ENCODE data around the gene PLCD3. TPM values are rescaled to one million over a fixed set of nuclear protein-coding genes. Genes with fewer than 3 reads are reported as not detected.

Gene PLCD3
- total and polyA plus RNA-seq, 9 of the 15 experiments (the other 6 are each of a cell fraction or from before 2014, with no cell fraction given), result 0.20 to 22.6 (median 7.5) TPM

- TF ChIP-seq, protein P1, sequence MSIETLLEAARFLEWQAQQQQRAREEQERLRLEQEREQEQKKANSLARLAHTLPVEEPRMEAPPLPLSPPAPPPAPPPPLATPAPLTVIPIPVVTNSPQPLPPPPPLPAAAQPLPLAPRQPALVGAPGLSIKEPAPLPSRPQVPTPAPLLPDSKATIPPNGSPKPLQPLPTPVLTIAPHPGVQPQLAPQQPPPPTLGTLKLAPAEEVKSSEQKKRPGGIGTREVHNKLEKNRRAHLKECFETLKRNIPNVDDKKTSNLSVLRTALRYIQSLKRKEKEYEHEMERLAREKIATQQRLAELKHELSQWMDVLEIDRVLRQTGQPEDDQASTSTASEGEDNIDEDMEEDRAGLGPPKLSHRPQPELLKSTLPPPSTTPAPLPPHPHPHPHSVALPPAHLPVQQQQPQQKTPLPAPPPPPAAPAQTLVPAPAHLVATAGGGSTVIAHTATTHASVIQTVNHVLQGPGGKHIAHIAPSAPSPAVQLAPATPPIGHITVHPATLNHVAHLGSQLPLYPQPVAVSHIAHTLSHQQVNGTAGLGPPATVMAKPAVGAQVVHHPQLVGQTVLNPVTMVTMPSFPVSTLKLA (conservative IDR thresholded peaks at IDR 0.05), result no peak
- 0 out of 2 replicates have a peak, but pooled peaks have one; percentile 27 for TF ChIP-seq POLR2G (IDR thresholded peaks at IDR 0.05; ENCODE audit: low read depth, low read length)
- TF ChIP-seq SMAD2 (IDR thresholded peaks at IDR 0.05; ENCODE audit: low read depth, low read length), result no peak
Observed at GRCh38 chr17:45104907-45105624, 27.2 kb downstream of the PLCD3 start (continued).

DNA sequence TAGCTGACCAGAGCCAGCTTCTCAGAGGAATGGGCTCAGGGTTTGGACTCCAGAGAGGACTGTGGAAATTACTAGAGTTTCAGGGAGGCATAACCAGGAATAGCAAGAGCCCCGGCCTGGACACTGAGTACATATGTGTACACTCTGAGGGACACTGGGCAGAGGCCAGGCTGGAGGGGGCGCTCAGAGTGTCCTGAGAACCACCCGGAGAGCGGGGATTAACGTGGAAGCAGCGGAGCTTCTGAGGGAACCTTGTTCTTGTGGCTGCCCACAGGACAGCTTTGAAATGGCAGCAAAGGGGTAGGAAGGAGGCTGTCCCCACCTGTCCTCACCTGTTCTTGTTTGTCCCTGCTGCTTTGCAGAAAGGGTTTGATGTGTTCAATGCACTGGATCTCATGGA, 27.8 kb downstream of the PLCD3 start:
- H4K20me1 ChIP-seq (replicated peaks; ENCODE audit: control insufficient read depth, insufficient read depth, low read length), result peaks cover 19% of the 10 kb centered on the region
- POLR2A ChIA-PET, result interaction anchor here (0.6 to 1.9 kb wide), 3 partner anchors 10 to 19 kb away, joined by 3 to 6 read pairs (median 3); no protein-coding TSS in a partner anchor
- H3K4me3 ChIP-seq, result no peak overlapping the region
- 92% methylated on average over 6 of the region's 6 CpGs for WGBS (ENCODE audit: insufficient coverage, low coverage, missing lambda C conversion rate)
- CTCF ChIA-PET (ENCODE audit: low intra/inter-chr PET ratio), result no interaction called here
- H3K36me3 ChIP-seq (ENCODE audit: control insufficient read depth, insufficient read depth, low read length), result peaks cover 91% of the 10 kb centered on the region
- no peaks in the 10 kb centered on the region for H3K79me2 ChIP-seq (ENCODE audit: control insufficient read depth, insufficient read depth, low read length)
- BruUV-seq (replicated peaks), result no TSS peak
- intact Hi-C loops (cut with micrococcal nuclease), result no loop called here
- H3K27ac ChIP-seq (ENCODE audit: extremely low read depth, low read depth, low read length), result no peak overlapping the region
- H3K4me2 ChIP-seq (ENCODE audit: insufficient read depth, low read length), result no peak overlapping the region
- no peaks in the 10 kb centered on the region for H3K4me1 ChIP-seq (replicated peaks in 1 of 2; ENCODE audit: control insufficient read depth in 2 of 2, insufficient read depth in 2 of 2, low read length in 2 of 2)
- H2AFZ ChIP-seq (ENCODE audit: low read depth, low read length), result no peak overlapping the region
- FAIRE-seq (no peak), ATAC-seq (no peak), DNase-seq (ENCODE audit: extremely low read depth in 1 of 4, low spot score in 3 of 4) (no peak)
- no peaks in the 10 kb centered on the region for H3K9me1 ChIP-seq (ENCODE audit: control insufficient read depth, insufficient read depth, low read length)
- H3K27me3 ChIP-seq (ENCODE audit: control insufficient read depth in 2 of 2, insufficient read depth in 2 of 2, low read length in 2 of 2), result no peaks in the 10 kb centered on the region
- no peaks in the 10 kb centered on the region for H3K9me3 ChIP-seq (replicated peaks; ENCODE audit: control insufficient read depth, insufficient read depth, low read depth, low read length)
- no peak overlapping the region for H3K9ac ChIP-seq (ENCODE audit: insufficient read depth in 1 of 2, low read depth in 2 of 2, low read length in 2 of 2)
- in situ Hi-C loops (cut with MboI), result no loop called here
- TF ChIP-seq CBFA2T3 (IDR thresholded peaks at IDR 0.05) (no peak), TAF1 (IDR thresholded peaks at IDR 0.05; ENCODE audit: control insufficient read depth, extremely low read depth, insufficient read depth, low read length, severe bottlenecking) (no peak), POLR2AphosphoS5 (IDR thresholded peaks at IDR 0.05; ENCODE audit: control insufficient read depth, insufficient read depth, low read depth, low read length) (peak; percentile 29; the same call in 1 of the 2 replicates)
- TF ChIP-seq, protein P2, sequence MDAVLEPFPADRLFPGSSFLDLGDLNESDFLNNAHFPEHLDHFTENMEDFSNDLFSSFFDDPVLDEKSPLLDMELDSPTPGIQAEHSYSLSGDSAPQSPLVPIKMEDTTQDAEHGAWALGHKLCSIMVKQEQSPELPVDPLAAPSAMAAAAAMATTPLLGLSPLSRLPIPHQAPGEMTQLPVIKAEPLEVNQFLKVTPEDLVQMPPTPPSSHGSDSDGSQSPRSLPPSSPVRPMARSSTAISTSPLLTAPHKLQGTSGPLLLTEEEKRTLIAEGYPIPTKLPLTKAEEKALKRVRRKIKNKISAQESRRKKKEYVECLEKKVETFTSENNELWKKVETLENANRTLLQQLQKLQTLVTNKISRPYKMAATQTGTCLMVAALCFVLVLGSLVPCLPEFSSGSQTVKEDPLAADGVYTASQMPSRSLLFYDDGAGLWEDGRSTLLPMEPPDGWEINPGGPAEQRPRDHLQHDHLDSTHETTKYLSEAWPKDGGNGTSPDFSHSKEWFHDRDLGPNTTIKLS (IDR thresholded peaks at IDR 0.05; ENCODE audit: borderline replicate concordance, low read depth), result no peak
- TF ChIP-seq, protein P3, sequence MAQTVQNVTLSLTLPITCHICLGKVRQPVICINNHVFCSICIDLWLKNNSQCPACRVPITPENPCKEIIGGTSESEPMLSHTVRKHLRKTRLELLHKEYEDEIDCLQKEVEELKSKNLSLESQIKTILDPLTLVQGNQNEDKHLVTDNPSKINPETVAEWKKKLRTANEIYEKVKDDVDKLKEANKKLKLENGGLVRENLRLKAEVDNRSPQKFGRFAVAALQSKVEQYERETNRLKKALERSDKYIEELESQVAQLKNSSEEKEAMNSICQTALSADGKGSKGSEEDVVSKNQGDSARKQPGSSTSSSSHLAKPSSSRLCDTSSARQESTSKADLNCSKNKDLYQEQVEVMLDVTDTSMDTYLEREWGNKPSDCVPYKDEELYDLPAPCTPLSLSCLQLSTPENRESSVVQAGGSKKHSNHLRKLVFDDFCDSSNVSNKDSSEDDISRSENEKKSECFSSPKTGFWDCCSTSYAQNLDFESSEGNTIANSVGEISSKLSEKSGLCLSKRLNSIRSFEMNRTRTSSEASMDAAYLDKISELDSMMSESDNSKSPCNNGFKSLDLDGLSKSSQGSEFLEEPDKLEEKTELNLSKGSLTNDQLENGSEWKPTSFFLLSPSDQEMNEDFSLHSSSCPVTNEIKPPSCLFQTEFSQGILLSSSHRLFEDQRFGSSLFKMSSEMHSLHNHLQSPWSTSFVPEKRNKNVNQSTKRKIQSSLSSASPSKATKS (CRISPR knock-in tag; IDR thresholded peaks at IDR 0.05), result no peak

All from K562 (cell line).